DMS153 treated with DMSO at 0.1 percent for 48 hours (cell line): ENCODE data around the gene KCNQ1.

Experiments used
- DNase-seq: peaks from one replicate; lab custom pipeline; 2025; ENCODE audit not compliant: unreplicated experiment; lab: John Stamatoyannopoulos, UW

Gene KCNQ1

DNA sequence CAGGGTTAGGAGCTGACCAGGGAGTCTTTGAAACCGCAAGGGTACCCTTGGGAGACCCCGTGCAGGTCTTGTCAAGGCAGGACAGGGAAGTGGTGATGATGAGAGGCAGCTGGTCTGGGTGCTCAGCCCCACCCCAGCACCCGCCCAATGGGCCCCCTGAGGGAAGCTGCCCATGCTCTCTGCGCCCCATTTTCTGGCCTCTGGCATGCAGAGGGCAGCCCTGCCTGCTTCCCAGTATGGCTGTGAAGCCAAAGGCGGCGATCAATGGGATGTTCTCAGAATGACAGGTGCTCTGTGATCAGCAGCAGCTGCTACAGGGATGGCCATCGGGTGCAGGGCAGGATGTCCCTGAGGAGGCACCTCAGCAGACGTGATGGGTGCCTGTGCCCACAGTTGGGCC, 386.1 kb downstream of the KCNQ1 start:
- DNase-seq, result no peak

DNA sequence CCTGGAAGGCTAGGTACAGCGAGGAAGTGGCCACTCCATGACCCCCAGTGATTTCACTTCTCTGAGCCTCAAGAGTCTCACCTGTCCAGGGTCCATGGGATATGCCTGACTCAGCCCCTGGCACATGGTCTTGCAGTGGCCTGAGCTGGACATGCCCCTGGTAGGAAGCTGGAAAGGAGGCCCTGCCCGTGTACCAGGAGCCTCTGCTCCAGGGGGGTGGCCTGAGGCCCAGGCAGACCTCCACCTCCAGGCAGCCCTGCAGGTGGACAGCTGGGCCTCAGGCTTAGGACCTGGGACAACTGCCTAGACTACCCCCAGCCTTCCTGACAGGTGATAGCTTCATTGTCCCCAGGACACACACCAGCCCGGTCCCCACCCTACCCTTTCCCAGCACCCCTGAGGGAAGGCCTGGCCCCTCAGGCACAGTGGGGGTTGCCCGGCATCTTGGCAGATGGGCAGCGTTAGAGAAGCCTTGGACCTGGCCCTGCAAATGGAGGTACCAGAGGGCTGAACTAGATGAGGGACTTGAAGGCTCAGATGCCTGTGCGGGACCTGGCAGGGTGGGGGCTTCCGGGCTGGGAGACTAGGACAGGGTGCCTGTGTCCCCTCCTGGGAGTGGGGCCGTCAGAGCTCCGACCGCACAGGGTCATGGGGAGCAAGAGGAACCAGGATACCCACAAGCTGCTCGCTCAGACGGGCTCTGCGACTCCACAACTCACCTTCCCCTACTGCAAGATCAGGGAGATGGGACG, 387.1 kb downstream of the KCNQ1 start:
- no peak for DNase-seq

DNA sequence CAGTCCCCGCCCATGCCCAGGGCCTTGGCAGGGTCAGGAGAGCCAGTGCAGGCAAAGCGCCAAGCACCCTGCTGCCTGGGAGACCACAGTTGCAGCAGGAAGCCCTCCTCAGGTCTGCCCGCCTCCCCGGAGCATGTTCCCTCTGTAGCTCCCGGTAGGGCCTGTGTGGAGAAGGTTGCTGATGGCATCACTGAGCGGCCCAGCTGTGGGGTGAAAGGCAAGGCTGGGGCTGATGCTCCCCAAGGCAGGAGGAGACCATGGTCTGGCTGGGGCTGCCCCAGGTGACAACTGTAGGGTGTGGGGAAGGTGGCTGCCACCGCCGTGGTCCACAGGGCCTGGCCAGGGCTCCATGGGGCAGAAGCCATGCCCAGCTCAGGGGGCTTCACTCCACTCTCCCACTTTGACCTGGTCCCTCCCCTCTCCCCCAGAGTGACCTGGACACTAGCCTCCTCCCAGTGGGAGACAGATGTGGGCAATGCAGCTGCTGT, 387.8 kb downstream of the KCNQ1 start:
- no peak for DNase-seq

DNA sequence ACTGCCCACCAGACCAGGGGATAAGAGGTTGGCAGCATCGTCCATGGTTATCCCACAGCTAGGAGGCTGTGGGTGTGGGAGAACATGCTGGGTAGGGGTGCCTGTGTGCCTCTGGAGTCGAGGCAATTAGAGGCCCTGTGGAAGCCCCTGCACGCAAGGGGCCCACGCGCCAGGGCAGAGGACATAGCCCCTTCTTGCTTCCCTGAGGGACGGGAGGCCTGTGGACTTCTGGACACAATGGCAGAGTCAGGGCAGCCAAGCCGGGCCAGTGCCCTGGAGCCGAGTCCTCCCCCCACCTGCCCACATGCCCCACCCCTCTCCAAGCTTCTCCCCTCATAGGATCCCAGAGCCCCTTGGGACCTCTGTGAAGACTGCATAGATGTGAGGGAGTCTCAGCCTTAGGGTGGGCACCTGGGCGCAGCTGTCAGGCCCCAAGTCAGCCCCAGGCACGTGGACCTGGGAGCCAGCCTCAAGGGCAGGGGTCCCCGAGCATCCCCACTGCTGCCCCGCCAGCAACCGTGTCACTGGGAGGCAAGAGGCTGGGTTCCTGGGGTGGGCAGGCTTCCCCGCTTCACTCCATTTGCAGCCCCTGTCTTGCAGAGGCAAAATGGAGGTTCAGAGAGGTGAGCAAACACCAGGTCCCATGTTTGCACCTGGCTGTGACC, 388.4 kb downstream of the KCNQ1 start:
- DNase-seq, result no peak

DNA sequence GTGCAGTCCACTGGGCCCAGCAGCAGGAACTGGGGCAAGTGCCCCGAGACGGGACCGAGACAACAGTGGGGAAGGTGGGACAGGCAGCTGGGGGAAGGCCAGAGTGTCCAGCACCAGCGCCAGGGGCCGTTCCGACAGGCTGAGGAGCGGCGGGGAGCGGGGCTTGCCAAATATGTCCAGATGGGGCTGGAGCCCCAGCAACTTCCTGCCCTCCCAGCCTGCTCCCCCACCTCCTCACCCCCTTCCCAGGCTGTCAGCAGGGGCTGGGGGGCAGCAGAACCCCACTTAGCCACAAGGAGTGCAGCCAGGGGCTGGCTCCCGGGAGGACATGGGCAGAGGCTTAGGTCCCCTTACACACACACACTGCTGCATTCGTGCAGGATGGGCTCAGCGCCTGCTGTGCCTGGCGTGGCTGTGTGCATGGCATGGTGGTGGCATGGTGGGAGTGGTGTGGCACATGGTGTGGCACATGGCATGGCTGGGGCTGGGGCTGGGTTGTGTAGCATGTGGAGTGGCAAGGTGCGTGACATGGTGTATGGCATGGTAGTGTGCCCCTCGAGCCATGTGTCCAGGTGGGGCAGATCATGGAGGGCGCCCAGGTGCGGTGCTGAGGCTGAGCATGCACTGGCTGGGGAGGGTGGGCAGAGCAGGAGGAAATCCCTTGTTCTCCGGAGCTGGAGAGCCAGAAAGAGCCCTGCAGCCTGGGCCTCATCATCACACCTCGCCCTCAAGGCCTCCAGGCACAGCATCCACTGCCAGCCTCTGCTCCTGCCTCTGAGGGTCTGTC, 389.1 kb downstream of the KCNQ1 start:
- DNase-seq, result no peak

DNA sequence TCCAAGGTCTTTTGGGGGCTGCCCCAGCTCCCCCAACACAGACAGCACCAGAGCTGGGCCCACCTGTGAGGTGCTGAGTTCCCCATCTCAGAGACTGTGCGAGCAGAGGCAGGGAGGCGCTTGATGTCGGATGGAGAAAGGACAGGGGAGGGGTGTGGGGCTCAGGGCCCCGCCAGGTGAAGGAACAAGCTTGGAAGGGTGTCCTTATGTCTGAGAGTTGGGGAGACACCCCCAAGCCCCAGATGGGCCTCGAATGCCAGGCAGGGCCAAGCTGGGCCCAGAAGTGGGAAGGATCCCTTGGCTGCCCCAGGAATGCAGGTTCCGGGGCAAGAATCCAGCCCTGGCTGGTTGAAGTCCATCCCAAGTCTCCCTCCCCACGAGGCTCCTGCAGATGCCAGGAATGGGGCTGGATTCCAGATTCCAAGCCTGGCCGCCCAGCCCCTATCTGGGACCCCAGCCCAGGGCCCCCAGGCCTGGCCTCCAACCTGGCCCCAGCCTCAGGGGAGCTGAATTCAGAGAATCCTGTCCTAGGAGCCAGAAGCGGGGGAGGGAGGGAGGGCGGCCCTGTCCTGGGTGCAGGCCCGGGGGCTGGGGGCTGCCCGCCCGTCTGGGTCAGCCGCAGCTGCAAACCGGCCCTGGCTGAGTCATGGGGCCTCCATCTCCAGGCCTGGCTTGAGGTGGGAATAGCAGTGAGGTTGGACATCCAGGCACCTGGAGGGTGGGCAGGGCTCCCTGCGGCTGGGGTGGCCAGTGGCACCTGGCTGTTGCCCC, 389.9 kb downstream of the KCNQ1 start:
- no peak for DNase-seq

DNA sequence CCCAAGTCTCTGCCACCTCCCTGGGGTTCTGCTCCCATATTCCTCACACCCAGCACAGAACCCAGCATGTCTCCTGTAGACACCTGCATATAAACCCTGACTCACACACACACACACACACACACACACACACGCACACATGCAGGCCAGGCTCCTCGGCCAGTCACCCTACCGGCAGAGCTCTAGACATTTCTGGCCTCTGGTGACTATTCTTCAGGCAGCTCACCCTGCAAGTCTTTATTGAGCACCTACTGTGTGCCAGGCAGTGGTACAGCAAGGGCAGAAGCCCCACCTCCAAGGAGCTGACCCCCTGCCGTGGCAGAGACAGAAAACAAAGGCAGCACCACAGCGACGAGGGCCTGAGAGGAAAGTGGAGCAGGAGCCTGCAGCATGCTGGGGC, 390.5 kb downstream of the KCNQ1 start:
- no peak for DNase-seq

DNA sequence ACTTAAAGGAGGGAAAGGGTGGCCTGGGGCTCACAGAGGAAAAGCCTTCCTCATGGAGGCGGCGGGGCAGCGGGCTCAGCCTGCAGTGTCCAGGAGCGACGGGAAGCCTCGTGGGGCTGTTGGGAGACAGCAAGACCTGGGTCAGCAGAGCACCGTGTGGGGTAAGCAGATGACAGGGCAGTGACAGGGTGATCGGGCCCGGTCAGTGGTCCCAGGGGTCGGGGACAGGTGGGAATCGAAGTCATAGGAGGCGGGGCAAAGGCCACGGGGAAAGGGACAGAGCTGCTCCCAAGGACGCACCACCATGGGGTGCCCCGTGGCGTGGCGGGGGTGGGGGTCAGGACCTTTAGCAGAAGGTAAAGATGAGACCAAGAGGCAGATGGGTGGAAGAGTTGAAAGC, 390.9 kb downstream of the KCNQ1 start:
- DNase-seq, result no peak

DNA sequence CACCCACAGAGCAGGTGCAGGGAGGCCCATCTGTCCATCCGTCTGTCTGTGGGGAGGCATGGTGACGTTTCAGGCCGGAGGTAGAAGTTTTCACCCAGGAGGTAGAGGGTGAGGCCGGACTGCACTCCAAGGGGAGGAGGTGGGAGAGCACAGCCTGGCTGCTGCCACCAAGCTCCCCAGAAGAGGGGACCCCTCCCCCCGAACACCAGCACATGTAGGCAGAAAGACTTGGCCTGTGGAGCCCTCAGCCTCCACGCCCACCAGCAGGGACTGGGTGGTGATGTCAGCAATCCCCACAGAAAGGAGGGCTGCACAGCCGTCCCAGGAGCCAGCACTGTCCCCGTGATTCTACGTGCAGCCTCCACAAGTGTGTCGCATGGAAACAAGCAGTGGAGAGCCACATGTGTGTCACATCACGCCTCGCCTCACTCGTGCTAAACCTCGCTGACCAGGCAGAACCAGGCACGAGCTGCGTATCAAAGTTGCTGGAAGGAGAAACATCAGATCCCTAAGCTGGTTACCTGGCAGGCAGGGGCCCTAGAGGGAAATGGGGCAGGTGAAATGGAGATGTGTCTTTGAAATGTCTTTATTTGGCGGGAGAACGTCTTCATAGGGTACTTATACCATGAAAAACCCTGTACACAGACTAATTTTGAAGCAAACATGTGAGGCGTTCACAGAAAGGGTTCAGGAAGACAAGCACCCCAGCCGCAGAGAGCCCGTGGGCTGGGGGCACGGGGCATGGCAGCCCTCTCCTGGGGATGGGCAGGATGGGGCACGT, 391.7 kb downstream of the KCNQ1 start:
- no peak for DNase-seq

DNA sequence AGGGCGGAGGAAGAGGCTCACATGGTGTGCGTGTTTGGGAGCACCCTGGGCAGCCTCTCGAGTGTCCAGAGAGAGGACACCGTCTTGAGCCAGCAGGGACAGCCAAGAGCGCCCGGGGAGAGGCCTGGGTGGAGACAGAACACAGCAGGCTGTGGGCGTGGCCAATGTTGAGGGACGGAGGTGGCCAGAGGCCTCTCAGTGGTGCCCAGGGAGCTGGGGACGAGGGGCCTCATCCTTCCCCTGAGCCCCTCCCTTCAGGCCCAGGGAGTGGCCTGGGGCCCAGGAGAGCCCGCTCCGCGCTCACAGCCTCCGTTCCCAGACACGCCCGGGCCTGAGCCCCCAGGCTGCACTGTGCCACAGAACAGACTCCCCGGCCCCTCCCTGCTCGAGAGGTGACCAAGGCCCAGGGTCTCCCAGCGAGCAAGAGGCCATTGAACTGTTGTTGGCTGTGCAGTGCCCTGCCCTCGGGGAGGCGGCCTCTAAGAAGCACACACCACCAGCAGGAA, 392.3 kb downstream of the KCNQ1 start:
- no peak for DNase-seq

DNA sequence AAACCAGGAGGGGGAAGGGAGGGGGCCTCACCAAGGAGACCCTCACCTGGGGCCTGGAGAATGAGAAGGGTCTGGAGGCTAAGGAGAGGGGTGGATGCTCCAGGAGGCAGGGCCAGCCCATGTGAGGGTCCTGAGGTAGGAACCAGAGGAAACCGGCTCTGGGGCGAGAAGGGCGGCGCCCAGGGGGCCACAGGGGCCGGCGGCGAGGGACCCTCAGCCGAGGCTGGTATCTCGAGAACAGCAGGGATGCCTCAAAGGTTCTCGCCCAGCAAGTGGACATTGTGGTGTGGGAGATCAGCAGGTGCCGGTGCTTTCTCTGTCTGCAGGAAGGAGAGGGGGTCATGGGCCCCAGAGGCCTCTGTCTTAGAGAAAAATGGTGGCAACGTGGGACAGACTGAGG, 392.8 kb downstream of the KCNQ1 start:
- no peak for DNase-seq

DNA sequence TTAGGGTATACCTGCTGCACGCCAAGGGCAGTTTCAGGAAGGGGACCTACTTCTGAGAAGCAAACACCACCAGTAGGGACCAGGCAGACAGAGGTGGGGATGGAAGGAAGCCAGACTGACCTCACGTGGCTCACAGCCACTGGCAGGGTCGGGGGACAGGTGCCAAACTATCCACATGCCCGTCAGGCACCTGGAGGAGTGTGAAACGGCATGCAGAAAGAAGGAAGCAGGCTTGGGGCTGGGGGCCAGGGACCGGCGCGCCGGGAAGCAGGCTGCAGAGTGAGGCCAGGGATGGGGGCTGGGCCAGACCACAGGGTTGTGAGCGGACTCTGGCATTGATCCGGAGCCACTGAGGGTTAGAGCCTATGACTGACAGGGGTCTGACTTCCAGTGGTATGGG, 393.3 kb downstream of the KCNQ1 start:
- DNase-seq, result no peak

DNA sequence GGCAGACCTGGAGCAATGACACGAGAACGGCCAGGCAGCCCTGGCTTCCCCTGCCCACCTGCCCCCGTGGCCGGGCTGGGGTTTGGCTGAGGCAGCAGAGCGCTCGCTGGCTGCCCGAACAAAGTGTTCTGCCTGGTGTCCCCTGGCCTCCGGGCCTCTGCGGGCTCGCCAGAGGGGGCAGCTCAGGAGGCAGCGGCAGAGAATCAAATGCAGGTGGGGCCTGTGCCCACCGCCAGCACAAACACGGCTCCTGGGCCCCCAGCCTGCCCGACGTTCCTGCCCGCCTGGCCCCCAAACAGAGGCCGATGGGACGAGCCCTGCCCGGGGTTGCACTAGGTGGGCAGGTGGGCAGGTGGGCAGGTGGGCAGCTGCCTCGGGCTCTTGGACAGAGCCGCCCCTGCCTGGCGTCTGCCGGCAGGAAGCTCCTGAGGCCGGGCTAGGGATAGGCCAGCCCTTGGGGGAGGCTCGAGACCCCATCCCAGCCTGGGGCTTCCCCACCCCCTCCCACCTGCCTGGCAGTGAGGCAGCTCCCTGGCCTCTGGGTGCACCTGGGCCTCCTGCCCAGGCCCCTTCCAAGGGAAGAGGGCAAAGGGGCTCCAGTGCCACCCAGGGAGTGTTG, 394.0 kb downstream of the KCNQ1 start:
- no peak for DNase-seq

DNA sequence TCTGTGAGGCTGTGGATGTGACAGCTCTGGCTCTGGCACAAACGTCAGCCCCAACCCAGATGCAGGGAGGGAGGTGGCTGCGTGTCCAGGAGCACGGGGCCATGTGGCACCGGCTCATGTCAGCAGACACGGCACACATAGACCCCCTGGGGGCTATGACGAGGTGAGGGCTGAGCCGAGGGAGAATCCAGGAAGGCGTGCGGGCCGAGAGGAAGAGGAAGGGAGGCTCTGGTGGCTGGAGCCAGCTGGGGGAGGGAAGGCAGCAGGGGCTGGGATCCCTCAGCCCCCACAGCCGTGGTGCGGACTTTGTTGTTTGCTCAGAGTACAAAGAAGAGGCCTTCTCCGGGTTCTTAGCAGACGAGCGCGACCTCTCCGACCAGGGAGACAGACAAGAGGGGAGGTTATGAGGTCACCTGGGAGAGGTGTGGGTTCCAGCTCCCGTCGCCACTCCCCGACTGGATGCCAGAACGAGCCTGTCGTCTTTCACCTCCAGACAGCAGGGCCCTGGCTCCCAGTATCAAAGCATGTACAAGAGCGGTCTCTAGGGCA, 394.7 kb downstream of the KCNQ1 start:
- DNase-seq, result no peak

DNA sequence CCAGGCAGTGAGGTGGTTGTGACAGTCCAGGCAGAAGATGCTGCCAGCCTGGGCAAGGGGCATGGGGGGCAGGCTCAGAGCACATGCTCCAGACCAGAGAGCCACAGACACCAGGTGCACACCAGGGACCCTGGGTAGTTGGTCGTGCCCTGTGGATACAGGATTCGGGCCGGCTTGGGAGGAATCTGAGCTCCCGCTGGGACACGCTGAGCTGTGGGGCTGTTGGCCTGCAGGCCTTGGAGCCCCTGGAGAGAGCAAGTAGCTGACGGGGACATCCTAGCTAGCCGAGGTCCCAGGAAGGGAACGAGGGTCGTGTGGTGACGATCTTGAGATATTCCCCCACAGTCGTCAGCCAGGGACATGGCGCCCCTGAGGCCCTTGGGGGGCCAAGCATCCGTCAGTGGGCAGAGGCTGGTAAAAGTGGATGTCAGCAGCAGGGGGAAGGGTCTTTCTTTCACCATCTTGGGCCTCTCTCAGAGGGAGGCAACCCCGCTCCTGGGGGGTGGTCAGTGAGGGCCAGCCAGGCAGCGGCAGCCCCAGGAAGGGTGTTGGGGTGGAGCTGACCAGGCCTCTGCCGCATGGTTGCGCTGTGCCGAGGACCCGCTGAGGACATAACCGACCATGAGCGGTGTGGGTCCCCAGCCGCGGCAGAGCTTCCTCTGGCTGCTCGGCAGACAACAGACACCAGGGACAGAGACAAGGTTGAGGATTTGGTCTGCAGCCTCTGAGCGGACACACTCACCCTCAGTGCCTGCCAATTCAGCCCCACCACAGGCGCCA, 396.8 kb downstream of the KCNQ1 start:
- no peak for DNase-seq

DNA sequence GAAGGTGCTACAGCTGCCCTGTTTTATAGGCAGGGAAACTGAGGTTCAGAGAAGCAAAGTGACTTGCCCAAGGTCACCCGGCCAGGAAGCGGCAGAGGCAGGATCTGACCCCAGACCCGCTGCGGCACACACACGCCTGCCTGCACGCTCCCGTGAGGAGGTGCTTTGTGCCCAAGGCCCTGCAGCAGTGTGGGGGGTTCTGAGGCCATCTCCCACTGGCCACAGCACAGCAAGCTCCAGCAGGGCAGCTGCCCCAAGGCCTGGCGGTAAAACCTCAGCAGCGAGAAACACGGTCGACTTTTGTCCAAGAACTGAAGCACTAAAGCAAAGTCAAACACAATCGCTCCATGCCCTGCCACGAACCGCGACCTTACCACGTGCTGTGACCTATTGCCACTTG, 398.1 kb downstream of the KCNQ1 start:
- no peak for DNase-seq

DNA sequence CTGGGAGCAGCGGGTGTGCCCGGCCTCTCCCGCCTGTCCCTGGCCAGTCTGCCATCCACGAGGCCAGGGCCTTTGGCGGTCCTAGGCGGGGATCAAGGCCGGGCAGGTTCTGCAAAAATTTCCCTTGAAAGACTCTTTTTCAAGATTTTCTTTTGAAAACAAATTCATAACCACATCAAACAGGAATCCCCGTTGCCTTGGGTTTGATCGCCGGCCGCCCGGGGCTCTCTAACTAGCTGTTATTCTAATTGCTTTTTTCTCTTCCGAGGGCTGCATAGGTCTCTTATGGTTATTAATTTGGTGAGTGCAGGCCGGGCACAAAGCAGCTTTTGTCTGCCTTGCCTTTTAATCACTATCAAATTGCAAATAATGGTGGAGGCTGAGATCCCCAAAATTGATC, 398.7 kb downstream of the KCNQ1 start:
- DNase-seq, result no peak

DNA sequence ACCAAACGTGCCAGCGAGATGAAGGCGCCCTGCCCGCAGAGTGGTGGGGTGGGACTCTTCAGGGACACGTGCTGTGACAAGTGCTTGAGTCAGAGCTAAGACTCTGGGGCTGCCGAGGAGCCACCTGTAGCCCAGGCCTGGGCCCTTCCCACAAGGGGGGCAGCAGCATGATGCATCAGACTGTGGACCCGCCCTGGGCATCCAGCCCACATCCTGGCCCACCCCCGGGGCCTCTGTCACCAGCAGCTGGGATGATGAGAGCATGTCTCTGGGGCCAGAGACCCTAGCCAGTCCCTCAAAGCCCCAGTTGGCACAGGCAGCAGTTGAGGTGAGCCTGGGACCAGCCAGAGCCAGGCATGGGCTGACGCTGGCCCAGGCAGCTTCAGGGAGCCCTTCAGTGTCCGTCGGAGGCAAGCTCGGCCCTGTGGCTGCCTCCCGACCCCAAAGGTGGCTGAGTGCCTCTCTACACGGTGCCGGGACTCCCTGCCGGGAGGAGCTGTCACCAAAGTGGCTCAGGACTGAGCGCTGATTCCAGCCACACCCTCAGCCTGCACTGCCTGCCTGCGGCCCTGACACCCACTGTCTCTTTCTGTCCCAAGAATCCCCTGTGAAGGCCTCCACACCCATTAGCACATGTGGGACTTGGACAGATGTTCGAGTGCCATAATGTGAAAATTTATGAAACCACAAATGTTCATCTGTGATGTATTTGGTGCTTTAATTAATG, 399.5 kb downstream of the KCNQ1 start:
- DNase-seq, result no peak
